SK-N-SH (cell line): ENCODE data around the gene TASP1. TPM values are rescaled to one million over a fixed set of nuclear protein-coding genes. Genes with fewer than 3 reads are reported as not detected.

Source experiments
- CTCF ChIA-PET: fragments of 300-600, 350-600 bp; formaldehyde crosslinking; extraction: SDS; loops from one replicate; lab custom pipeline; 2021; lab: Yijun Ruan, JAX
- POLR2A ChIA-PET: fragments of 350-600 bp; sonication (Branson Sonifier 250); formaldehyde crosslinking; extraction: SDS; loops from one replicate; lab custom pipeline; 2020; ENCODE audit warnings: antibody characterized with exemption, inconsistent platforms; lab: Yijun Ruan, JAX
- DNase-seq: peaks from one replicate; pipeline ENCODE4 v3.0.0; 2012
- H2AFZ ChIP-seq: fragments of 200-600 bp; sonication (generic); 2 replicates; pipeline ENCODE4 v1.8.1; 2016; ENCODE audit warnings: antibody characterized with exemption, mild to moderate bottlenecking, low read depth
- H3F3A ChIP-seq: fragments of 200-600 bp; sonication (generic); replicated peaks from 2 replicates; pipeline ENCODE3; 2016; ENCODE audit warnings: antibody characterized with exemption, mild to moderate bottlenecking; ENCODE audit not compliant: insufficient read depth
- H3K27ac ChIP-seq, 2 experiments: fragments of 200-500 bp in 1 of 2; fragments of 200-600 bp in 1 of 2; sonication (Bioruptor generic) in 1 of 2; sonication (generic), shearing (Covaris generic) in 1 of 2; 2 replicates each; pipeline versions ENCODE4 v1.5.1 to v1.6.1; 2014 to 2016; ENCODE audit warnings: low read depth in 2 of 2, inconsistent platforms in 1 of 2, low read length in 1 of 2, mild to moderate bottlenecking in 1 of 2, mixed read lengths in 1 of 2
- H3K27me3 ChIP-seq: fragments of 200-600 bp; sonication (generic), shearing (Covaris generic); 2 replicates; pipeline ENCODE4 v1.6.1; 2016; ENCODE audit warnings: mixed run types; ENCODE audit not compliant: insufficient read depth
- H3K36me3 ChIP-seq, 2 experiments: fragments of 200-500 bp in 1 of 2; fragments of 200-600 bp in 1 of 2; sonication (Bioruptor generic) in 1 of 2; sonication (generic) in 1 of 2; replicated peaks in 1 of 2; 2 replicates each; pipeline versions ENCODE3 to v1.5.1; 2014 to 2016; ENCODE audit warnings: low read length in 1 of 2, mild to moderate bottlenecking in 1 of 2; ENCODE audit not compliant: insufficient read depth in 2 of 2, control insufficient read depth in 1 of 2
- H3K4me1 ChIP-seq, 2 experiments: fragments of 200-500 bp in 1 of 2; fragments of 200-600 bp in 1 of 2; sonication (Bioruptor generic) in 1 of 2; sonication (generic), shearing (Covaris generic) in 1 of 2; 2 replicates each; pipeline versions ENCODE4 v1.5.1 to v1.6.1; 2014 to 2016; ENCODE audit warnings: low read depth in 1 of 2, low read length in 1 of 2, mixed run types in 1 of 2; ENCODE audit not compliant: insufficient read depth in 2 of 2, control insufficient read depth in 1 of 2
- H3K4me2 ChIP-seq: fragments of 200-600 bp; sonication (generic), shearing (Covaris generic); 2 replicates; pipeline ENCODE4 v1.6.1; 2017; ENCODE audit warnings: mixed run types
- H3K4me3 ChIP-seq, 2 experiments: fragments of 200-500 bp in 1 of 2; fragments of 200-600 bp in 1 of 2; sonication (Bioruptor generic) in 1 of 2; sonication (generic), shearing (Covaris generic) in 1 of 2; 2 replicates each; pipeline versions ENCODE4 v1.5.1 to v1.8.1; 2014 to 2016; ENCODE audit warnings: low read depth in 2 of 2, inconsistent platforms in 1 of 2, low read length in 1 of 2, mild to moderate bottlenecking in 1 of 2, mixed read lengths in 1 of 2, moderate library complexity in 1 of 2
- H3K79me2 ChIP-seq: fragments of 200-600 bp; sonication (generic); 2 replicates; pipeline ENCODE4 v1.8.1; 2017; ENCODE audit warnings: mild to moderate bottlenecking; ENCODE audit not compliant: insufficient read depth
- H3K9ac ChIP-seq: fragments of 200-600 bp; sonication (generic); 2 replicates; pipeline ENCODE4 v1.6.1; 2017; ENCODE audit warnings: mixed run types
- H3K9me2 ChIP-seq: fragments of 200-600 bp; sonication (generic); 2 replicates; pipeline ENCODE4 v1.6.1; 2017; ENCODE audit warnings: mixed run types
- H3K9me3 ChIP-seq: fragments of 200-600 bp; sonication (generic); 2 replicates; pipeline ENCODE4 v1.6.1; 2017; ENCODE audit warnings: mixed run types, mild to moderate bottlenecking, moderate library complexity
- H4K20me1 ChIP-seq: fragments of 200-600 bp; sonication (generic); 2 replicates; pipeline ENCODE4 v1.6.1; 2017; ENCODE audit warnings: mild to moderate bottlenecking, mixed run types; ENCODE audit not compliant: insufficient read depth
- CHD2 ChIP-seq: fragments of 150-350 bp; IDR thresholded peaks from 2 replicates; pipeline ENCODE4 v1.6.1; 2018; ENCODE audit warnings: low read length; ENCODE audit not compliant: partially characterized antibody
- CTCF ChIP-seq: fragments of 200-600 bp; sonication (generic); IDR thresholded peaks from 2 replicates; pipeline ENCODE4 v1.6.1; 2017; ENCODE audit warnings: antibody characterized with exemption, mild to moderate bottlenecking, moderate library complexity
- ELF1 ChIP-seq: IDR thresholded peaks from 2 replicates; pipeline ENCODE4 v1.4.0; 2012
- FOXM1 ChIP-seq: IDR thresholded peaks from 2 replicates; pipeline ENCODE4 v1.4.0; 2012; ENCODE audit warnings: low read depth, mild to moderate bottlenecking
- GABPA ChIP-seq: IDR thresholded peaks from 2 replicates; pipeline ENCODE4 v1.4.0; 2012; ENCODE audit warnings: low read depth, mild to moderate bottlenecking
- IRF3 ChIP-seq: fragments of 150-350 bp; IDR thresholded peaks from 2 replicates; pipeline ENCODE4 v1.6.1; 2016; ENCODE audit warnings: mild to moderate bottlenecking, low read depth, low read length
- JUND ChIP-seq: IDR thresholded peaks from 2 replicates; pipeline ENCODE4 v1.4.0; 2012
- MEF2A ChIP-seq: IDR thresholded peaks from 2 replicates; pipeline ENCODE4 v1.4.0; 2012; ENCODE audit warnings: low read depth, borderline replicate concordance
- PBX3 ChIP-seq: IDR thresholded peaks from 2 replicates; pipeline ENCODE4; 2012
- RAD21 ChIP-seq: IDR thresholded peaks from 2 replicates; pipeline ENCODE4 v1.6.1; 2012; ENCODE audit warnings: mild to moderate bottlenecking, low read length
- RCOR1 ChIP-seq: fragments of 150-350 bp; IDR thresholded peaks from 2 replicates; pipeline ENCODE4 v1.6.1; 2017; ENCODE audit warnings: antibody characterized with exemption, low read length
- REST ChIP-seq: IDR thresholded peaks from 2 replicates; pipeline ENCODE4 v1.6.1; 2012; ENCODE audit warnings: mild to moderate bottlenecking, low read depth, low read length, moderate library complexity
- SIN3A ChIP-seq: IDR thresholded peaks from 2 replicates; pipeline ENCODE4 v1.6.1; 2012; ENCODE audit warnings: low read depth, mild to moderate bottlenecking, low read length, moderate library complexity, borderline replicate concordance
- TCF12 ChIP-seq: IDR thresholded peaks from 2 replicates; pipeline ENCODE4 v1.4.0; 2012
- USF1 ChIP-seq: IDR thresholded peaks from 2 replicates; pipeline ENCODE4 v1.4.0; 2012; ENCODE audit warnings: low read depth, borderline replicate concordance
- WGBS: methylation state at CpG from one replicate; pipeline ENCODE4 v1.1.6; 2017; ENCODE audit warnings: low lambda C conversion rate; 5-methylcytosine and 5-hydroxymethylcytosine counted together
- polyA plus RNA-seq, 3 experiments: library from polyadenylated mRNA; depleted of rRNA; stranded (reverse); fragments of >200 nt; gene quantifications; 2 replicates each; pipeline ENCODE4 v1.2.3, GENCODE V29; 2012

Gene TASP1
- polyA plus RNA-seq, 1 of the 3 experiments (the other 2 are of a cell fraction): 5.9 TPM

GRCh38 chr20:13672690-13673089 is 34.0 kb upstream of the TASP1 start:
- no peaks in the 10 kb centered on the region for H3K9me3 ChIP-seq
- H3K79me2 ChIP-seq: no peaks in the 10 kb centered on the region
- H3K4me1 ChIP-seq: no peaks in the 10 kb centered on the region
- no peak overlapping the region for H3K27ac ChIP-seq
- ChIA-PET CTCF (no interaction called here), POLR2A (no interaction called here)
- WGBS: 33% methylated on average over 3 of the region's 3 CpGs
- H3K36me3 ChIP-seq: no peaks in the 10 kb centered on the region
- no peak for DNase-seq
- no peak overlapping the region for H3K4me3 ChIP-seq
- H4K20me1 ChIP-seq: no peaks in the 10 kb centered on the region
- H3K9me2 ChIP-seq: no peaks in the 10 kb centered on the region
- no peaks in the 10 kb centered on the region for H3F3A ChIP-seq
- H3K27me3 ChIP-seq: no peaks in the 10 kb centered on the region
- TF ChIP-seq ELF1 (no peak), REST (no peak), IRF3 (no peak), CHD2 (no peak), USF1 (no peak), GABPA (no peak), TCF12 (no peak), SIN3A (no peak), PBX3 (no peak), RAD21 (no peak), FOXM1 (no peak), MEF2A (no peak), CTCF (no peak), JUND (no peak), RCOR1 (no peak)
- H3K4me2 ChIP-seq: no peak overlapping the region
- H3K9ac ChIP-seq: no peak overlapping the region
- H2AFZ ChIP-seq: no peak overlapping the region
